Activated CD4-positive, alpha-beta T cell treated with anti-CD3 and anti-CD28 coated beads, Interleukin-2, amount 10 ng/mL, durations not matched to agents 24 days and 14 days (primary cell): ENCODE data around the gene DCDC2. TPM values are rescaled to one million over a fixed set of nuclear protein-coding genes. Genes with fewer than 3 reads are reported as not detected.
"Not testable (repeated sequence)": the region's sequence is repeated elsewhere in the genome, so short reads cannot be mapped to it uniquely, and the experiment has no call there.

Source experiments
- DNase-seq: peaks from one replicate; pipeline ENCODE4 v3.0.0; 2022
- H3K27ac Mint-ChIP-seq: one replicate; pipeline ENCODE4 v1.8.0; 2022; ENCODE audit warnings: mild to moderate bottlenecking, mixed read lengths
- H3K27me3 Mint-ChIP-seq: one replicate; pipeline ENCODE4 v1.8.0; 2022; ENCODE audit warnings: mixed read lengths
- H3K36me3 Mint-ChIP-seq: one replicate; pipeline ENCODE4 v1.8.0; 2022; ENCODE audit warnings: low read depth, mild to moderate bottlenecking, mixed read lengths
- H3K4me1 Mint-ChIP-seq: one replicate; pipeline ENCODE4 v1.8.0; 2021; ENCODE audit warnings: mixed read lengths
- H3K4me3 Mint-ChIP-seq: one replicate; pipeline ENCODE4 v1.8.0; 2022; ENCODE audit warnings: mild to moderate bottlenecking, moderate library complexity, mixed read lengths
- H3K9me3 Mint-ChIP-seq: one replicate; pipeline ENCODE4 v1.8.0; 2021; ENCODE audit warnings: mixed read lengths
- intact Hi-C: fragments of 100-400 bp; cut with micrococcal nuclease; formaldehyde crosslinking; loops from one replicate; pipeline ENCODE4 v1.15.1; 2023
- total RNA-seq: library from RNA; stranded (reverse); gene quantifications from 2 replicates; pipeline ENCODE4 v1.2.3, GENCODE V29; 2022

DCDC2 gene
- total RNA-seq, 1 donor from 2014 or later = not detected

DNA sequence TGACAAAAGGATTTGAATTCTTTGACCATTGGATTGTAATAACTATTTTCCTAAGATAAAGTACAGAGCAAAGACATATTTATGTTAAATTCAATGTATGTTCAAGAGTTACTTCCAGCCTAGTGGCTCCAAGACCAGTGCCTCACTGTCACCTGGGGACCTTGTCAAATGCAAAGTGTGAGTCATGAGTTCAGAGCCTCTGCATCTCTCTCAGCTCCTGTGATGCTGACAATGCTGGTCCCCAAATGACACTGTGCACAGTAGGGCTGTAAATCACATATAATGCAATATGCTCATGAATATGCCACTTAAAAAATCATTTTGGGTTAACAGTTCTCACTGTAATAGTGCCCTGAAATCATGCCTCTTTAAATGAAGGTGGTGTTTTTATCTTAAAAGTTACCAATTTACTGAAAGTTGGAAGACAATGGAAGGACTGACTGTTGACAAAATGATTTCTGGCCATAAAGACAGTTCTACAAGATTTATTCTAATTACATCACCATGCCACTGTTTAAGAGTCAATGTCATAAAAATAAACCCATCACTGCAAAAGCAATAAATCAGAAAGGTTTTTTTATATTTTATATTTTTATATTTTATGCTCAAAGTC, 169.8 kb downstream of the DCDC2 start:
- intact Hi-C loops = no loop called here
- no peak overlapping the region for H3K4me3 Mint-ChIP-seq
- no peaks in the 10 kb centered on the region for H3K9me3 Mint-ChIP-seq
- no peak overlapping the region for H3K27ac Mint-ChIP-seq
- no peaks in the 10 kb centered on the region for H3K4me1 Mint-ChIP-seq
- peaks cover 7% of the 10 kb centered on the region for H3K27me3 Mint-ChIP-seq
- DNase-seq = no peak
- H3K36me3 Mint-ChIP-seq = no peaks in the 10 kb centered on the region

DNA sequence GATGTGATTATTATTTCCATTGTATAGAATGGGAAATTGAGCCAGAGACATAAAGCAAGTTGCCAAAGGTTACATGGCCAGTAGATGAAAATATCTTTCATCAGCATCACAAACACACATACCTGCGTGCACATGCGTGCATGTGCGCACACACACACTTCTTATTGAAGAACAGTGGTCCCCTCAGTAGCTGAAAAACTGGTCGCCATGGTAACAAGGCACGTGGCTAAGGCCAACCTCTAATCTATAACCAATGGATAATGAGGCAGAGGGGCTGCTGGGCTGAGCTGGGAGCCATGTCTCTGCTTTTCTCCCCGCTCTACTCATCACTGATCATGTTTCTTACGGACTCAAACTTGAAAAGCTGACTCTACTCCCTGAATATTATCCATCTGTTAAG, 171.5 kb downstream of the DCDC2 start:
- H3K27ac Mint-ChIP-seq = no peak overlapping the region
- H3K36me3 Mint-ChIP-seq = no peaks in the 10 kb centered on the region

DNA sequence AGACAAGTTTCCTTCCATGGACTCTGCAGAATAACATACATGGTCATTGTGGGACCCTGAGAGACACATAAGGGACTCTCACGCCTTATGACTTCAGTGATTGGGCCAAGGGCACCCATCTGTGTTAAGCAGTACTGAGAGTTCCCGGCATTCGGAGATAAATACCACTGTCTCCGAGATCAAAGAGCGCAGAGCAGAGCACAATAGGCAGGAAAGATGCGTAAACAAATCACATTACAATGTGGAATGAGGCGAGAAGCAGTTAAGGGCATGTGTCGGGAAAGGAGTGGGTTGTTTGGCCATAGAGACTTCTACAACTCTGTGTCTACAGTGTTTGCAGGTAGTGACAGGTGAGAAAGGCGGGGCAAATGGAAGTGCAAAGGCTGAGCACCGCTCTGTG, 174.3 kb downstream of the DCDC2 start:
- Mint-ChIP-seq H3K36me3 (no peaks in the 10 kb centered on the region), H3K9me3 (no peaks in the 10 kb centered on the region), H3K27me3 (no peaks in the 10 kb centered on the region), H3K4me3 (no peak overlapping the region), H3K27ac (no peak overlapping the region), H3K4me1 (no peaks in the 10 kb centered on the region)
- intact Hi-C loops = no loop called here
- no peak for DNase-seq

More for the DNA sequence above, 171.5 kb downstream of the DCDC2 start:
- intact Hi-C loops = no loop called here
- H3K4me1 Mint-ChIP-seq = no peaks in the 10 kb centered on the region
- no peak for DNase-seq
- peaks cover 1% of the 10 kb centered on the region for H3K27me3 Mint-ChIP-seq
- no peaks in the 10 kb centered on the region for H3K9me3 Mint-ChIP-seq
- no peak overlapping the region for H3K4me3 Mint-ChIP-seq

DNA sequence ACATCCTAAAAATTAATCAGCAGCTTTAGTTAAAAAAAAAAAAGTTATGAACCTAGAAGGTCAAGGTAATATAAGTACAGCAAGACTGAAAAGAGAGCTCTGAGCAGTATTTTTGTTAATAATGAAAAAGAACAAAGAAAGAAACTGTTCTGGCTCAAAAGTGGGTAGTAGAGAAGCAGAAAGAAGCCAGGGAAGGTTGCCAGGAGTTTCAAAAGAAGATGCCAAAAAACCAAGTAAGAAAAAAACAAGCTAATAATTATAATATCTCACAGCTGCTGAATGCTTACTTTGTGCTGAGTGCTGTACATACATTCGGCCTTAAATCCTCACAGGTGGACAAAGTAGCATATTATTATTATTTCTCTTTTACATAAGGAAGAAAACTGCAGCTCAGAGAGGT, 200.0 kb downstream of the DCDC2 start:
- Mint-ChIP-seq H3K27me3 (no peaks in the 10 kb centered on the region), H3K4me3 (no peak overlapping the region), H3K9me3 (no peaks in the 10 kb centered on the region), H3K36me3 (no peaks in the 10 kb centered on the region), H3K4me1 (no peaks in the 10 kb centered on the region), H3K27ac (no peak overlapping the region)
- DNase-seq = no peak
- intact Hi-C loops = no loop called here

DNA sequence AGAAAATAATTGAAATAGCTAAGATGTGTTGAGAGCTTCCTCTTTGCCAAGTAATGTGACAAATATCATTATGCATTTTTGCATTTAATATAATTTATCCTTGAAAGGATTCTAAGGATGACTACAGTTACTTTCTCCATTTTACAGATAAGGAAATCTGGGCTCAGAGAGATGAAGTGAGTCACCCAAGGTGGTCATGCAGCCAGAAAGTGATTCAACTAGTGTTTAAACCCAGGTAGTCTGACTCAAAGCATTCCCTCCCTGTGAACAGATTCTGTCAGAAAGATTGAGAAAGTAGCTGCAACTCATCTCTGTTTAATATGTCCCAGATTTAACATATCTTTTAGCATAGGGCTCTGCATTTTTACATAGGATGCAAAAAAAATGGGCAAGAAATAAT, 203.7 kb downstream of the DCDC2 start:
- H3K9me3 Mint-ChIP-seq = no peaks in the 10 kb centered on the region
- H3K36me3 Mint-ChIP-seq = no peaks in the 10 kb centered on the region
- H3K27me3 Mint-ChIP-seq = no peaks in the 10 kb centered on the region
- no peak overlapping the region for H3K4me3 Mint-ChIP-seq
- intact Hi-C loops = no loop called here
- H3K27ac Mint-ChIP-seq = no peak overlapping the region
- no peak for DNase-seq
- H3K4me1 Mint-ChIP-seq = no peaks in the 10 kb centered on the region

DNA sequence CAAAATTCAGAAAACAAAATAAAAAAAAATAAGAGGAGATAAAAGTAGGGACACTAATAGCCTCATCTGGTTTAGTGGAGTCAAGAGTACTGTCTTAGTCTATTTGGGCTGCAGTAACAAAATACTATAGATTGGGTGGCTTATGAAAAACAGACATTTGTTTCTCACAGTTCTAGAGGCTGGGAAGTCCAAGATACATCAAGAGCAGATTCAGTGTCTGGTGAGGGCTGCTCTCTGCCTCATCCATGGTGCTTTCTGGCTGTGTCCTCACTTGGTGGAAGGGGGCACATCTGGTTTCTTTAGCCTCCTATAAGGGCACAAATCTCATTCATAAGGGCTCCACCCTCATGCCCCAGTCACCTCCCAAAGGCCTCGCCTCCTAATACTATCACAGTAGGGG, 205.8 kb downstream of the DCDC2 start:
- no peak for DNase-seq
- H3K4me3 Mint-ChIP-seq = no peak overlapping the region

DNA sequence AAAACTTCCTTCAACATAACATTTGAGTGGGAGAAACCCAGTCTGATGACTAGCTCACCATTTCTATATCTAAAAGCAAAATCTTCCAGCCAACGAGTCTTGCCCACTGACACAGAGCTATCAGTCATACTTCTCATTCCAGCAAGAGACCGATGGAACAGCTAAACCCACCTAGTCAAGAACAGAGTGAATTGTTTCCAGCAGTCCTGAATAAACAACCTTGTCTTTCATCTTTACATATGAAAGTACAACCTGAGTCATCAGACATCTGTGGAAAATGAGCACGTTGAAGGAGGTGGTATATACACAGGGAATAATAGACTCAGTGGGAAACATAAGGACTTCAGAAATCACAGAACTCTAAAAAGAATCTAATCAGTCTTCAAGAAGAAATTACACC, 208.0 kb downstream of the DCDC2 start:
- Mint-ChIP-seq H3K4me3 (no peak overlapping the region), H3K27me3 (no peaks in the 10 kb centered on the region), H3K4me1 (no peaks in the 10 kb centered on the region), H3K9me3 (no peaks in the 10 kb centered on the region), H3K36me3 (no peaks in the 10 kb centered on the region), H3K27ac (no peak overlapping the region)
- intact Hi-C loops = no loop called here
- no peak for DNase-seq

More for the DNA sequence above, 205.8 kb downstream of the DCDC2 start:
- Mint-ChIP-seq H3K36me3 (no peaks in the 10 kb centered on the region), H3K9me3 (no peaks in the 10 kb centered on the region), H3K27ac (no peak overlapping the region), H3K27me3 (no peaks in the 10 kb centered on the region), H3K4me1 (no peaks in the 10 kb centered on the region)
- intact Hi-C loops = no loop called here

DNA sequence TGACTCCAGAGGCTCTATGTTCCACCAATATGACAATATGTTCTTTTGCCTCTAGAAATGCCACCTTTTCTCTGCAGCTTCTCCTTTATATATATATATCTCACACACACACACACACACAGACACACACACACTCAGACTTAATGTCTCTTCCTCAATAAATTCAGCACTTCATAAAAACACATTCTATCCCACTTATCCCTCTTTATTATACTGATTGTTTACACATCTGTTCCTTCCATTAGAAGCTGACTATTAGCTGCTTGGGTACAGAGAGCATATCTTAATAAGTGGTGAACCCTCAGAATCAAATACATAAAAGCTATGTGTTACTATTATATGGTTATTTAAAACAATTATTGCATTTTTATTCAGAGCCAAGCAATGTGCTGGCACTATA, 208.6 kb downstream of the DCDC2 start:
- intact Hi-C loops = no loop called here
- no peak overlapping the region for H3K4me3 Mint-ChIP-seq
- H3K27ac Mint-ChIP-seq = no peak overlapping the region
- H3K9me3 Mint-ChIP-seq = no peaks in the 10 kb centered on the region
- no peaks in the 10 kb centered on the region for H3K27me3 Mint-ChIP-seq
- no peak for DNase-seq
- H3K4me1 Mint-ChIP-seq = no peaks in the 10 kb centered on the region
- H3K36me3 Mint-ChIP-seq = no peaks in the 10 kb centered on the region

DNA sequence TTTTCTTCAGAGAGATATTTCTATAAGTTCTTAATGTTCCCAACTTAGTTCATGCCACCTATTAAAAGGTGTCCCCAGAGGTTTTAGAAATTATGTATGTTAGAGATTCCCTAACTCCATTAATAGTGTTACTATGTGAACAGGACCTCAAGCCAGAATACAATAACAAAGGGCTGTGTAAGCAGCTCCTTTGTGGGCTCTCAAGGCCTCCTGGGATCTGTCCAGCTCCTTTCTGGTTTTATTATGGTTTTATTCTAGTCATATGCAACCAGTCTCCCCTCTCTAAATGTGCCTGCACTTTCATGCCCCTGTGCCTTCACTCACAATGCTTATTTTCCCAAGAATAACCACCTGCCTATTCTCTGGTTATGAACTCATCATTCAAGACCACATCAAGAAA, 209.2 kb downstream of the DCDC2 start:
- no peak for DNase-seq
- Mint-ChIP-seq H3K4me3 (no peak overlapping the region), H3K27me3 (no peaks in the 10 kb centered on the region), H3K27ac (no peak overlapping the region), H3K4me1 (no peaks in the 10 kb centered on the region), H3K9me3 (no peaks in the 10 kb centered on the region), H3K36me3 (no peaks in the 10 kb centered on the region)
- intact Hi-C loops = no loop called here

DNA sequence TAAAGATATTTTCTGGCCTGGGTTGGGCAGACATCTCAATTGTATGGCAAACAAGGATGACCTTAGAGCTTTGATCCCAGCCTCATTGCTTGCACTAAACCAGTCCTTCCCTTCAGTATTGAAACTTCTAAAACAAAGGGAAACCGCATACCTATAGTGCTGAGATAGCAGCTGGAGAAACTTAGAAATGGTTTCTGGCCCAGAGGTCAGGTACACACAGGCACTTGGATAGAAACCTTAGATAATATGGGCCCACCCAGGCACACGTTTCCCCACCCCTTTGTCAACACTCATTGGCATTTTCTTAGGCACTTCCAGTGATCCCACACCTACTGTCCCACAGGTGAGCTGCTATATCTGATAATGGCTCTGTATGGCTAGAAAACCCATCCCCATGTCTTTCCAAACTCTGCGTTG, 209.7 kb downstream of the DCDC2 start:
- no peaks in the 10 kb centered on the region for H3K27me3 Mint-ChIP-seq
- intact Hi-C loops = no loop called here
- no peak overlapping the region for H3K27ac Mint-ChIP-seq
- no peaks in the 10 kb centered on the region for H3K9me3 Mint-ChIP-seq
- no peaks in the 10 kb centered on the region for H3K4me1 Mint-ChIP-seq
- DNase-seq = no peak
- H3K36me3 Mint-ChIP-seq = no peaks in the 10 kb centered on the region
- H3K4me3 Mint-ChIP-seq = no peak overlapping the region

DNA sequence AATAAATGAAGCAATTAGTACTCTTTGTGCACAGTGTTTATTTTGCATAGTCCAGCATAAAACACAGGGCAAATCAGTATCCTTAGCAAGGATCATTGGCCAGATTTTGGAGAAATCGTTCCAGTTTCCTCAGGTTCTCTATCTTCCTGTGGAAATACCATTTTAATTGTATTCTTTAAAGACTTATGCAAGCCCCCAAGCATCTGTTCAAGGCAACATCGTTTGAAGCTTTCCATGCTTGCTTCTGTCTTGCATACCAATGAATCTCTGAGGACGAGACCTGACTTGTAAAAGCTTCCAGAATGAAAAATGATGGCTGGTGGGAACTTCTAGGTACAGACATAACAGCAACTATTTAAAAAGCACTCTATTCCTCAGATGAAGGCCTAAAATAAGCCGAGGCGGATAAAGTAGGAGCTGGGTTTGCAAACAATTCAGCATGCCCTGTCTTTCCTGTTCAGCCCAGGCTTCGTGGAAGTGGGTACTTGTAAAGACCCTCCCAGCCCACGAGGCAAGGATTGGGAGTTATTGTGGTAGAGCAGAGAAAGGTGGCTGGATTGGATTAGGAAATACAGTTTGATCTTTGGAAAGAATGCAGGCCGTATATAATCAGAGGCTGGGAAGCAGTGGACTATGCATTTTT, 210.2 kb downstream of the DCDC2 start:
- H3K27me3 Mint-ChIP-seq = no peaks in the 10 kb centered on the region
- intact Hi-C loops = no loop called here
- no peaks in the 10 kb centered on the region for H3K36me3 Mint-ChIP-seq
- DNase-seq = no peak
- no peaks in the 10 kb centered on the region for H3K9me3 Mint-ChIP-seq
- H3K4me3 Mint-ChIP-seq = no peak overlapping the region
- no peak overlapping the region for H3K27ac Mint-ChIP-seq
- no peaks in the 10 kb centered on the region for H3K4me1 Mint-ChIP-seq

DNA sequence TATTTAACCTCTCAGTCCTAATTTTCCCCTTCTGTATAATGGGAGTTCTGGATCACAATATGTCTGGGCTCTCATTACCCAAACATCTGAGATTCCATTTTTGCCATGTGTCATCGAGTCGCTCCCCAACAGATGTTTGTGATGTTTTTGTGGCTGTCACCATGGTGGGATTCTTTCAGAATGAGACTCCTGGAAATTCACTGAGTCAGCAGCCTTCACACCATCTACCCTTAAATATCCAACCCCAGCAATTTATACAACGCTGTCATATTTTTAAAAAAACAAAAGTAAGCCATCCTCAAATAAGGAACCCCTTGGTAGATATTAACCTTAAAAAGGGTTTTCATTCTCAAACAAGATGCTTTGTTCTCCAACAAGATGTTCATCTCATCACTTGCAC, 211.0 kb downstream of the DCDC2 start:
- Mint-ChIP-seq H3K4me3 (no peak overlapping the region), H3K36me3 (no peaks in the 10 kb centered on the region), H3K4me1 (no peaks in the 10 kb centered on the region), H3K9me3 (no peaks in the 10 kb centered on the region), H3K27ac (no peak overlapping the region), H3K27me3 (no peaks in the 10 kb centered on the region)
- no peak for DNase-seq
- intact Hi-C loops = no loop called here

DNA sequence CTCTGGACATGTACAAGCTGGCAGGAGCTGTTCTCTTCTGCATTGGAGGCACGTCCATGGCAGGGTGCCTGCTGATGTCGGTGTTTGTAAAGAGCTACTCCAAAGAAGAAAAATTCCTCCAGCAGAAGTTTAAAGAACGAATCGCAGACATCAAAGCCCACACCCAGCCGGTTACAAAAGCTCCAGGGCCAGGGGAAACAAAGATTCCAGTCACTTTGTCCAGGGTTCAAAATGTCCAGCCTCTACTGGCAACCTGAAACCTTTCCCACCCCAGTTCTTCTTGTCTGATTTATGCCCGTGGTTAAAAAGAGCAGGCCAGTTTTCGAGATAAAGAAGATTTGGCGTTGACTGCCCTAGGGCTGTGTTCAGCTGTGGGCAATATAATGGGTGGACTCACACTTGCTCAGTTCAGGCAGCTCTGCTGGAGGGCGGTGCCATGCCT, 212.1 kb downstream of the DCDC2 start:
- Mint-ChIP-seq H3K36me3 (no peaks in the 10 kb centered on the region), H3K4me3 (no peak overlapping the region), H3K27ac (no peak overlapping the region), H3K4me1 (no peaks in the 10 kb centered on the region), H3K9me3 (no peaks in the 10 kb centered on the region), H3K27me3 (no peaks in the 10 kb centered on the region)
- intact Hi-C loops = no loop called here
- no peak for DNase-seq

DNA sequence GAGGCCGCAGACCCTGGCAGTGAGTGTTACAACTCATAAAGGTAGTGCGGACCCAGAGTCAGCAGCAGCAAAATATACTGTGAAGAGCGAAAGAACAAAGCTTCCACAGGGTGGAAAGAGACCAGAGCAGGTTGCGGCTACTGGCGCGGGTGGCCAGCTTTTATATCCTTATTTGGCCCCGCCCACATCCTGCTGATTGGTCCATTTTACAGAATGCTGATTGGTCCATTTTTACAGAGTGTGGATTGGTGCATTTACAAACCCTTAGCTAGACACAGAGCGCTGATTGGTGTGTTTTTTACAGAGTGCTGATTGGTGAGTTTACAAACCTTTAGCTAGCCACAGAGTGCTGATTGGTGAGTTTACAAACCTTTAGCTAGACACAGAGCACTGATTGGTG, 215.1 kb downstream of the DCDC2 start:
- H3K4me3 Mint-ChIP-seq, intact Hi-C loops, H3K27ac Mint-ChIP-seq, H3K27me3 Mint-ChIP-seq, H3K9me3 Mint-ChIP-seq, DNase-seq, H3K4me1 Mint-ChIP-seq, H3K36me3 Mint-ChIP-seq: not testable (repeated sequence)

DNA sequence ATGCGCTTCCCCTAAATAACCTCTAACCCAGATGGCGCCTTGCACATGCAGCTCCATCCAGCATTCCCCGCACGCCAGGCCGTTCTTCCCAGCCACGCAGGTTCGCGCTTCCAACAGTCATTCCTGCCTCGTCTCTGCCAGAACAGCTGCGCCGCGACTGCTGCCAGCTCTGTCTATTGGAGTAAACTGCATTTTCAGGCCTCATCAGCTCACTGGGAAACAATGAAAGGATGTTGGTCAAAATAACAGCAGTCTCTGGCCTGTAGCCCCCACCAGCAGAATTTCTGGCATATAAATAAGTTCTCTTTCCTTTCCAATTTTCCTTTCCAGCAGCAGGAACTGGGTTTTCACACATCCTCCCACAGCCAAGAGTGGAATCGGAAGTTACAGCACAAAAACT, 217.3 kb downstream of the DCDC2 start:
- no peak for DNase-seq
- H3K27ac Mint-ChIP-seq = no peak overlapping the region
- H3K4me3 Mint-ChIP-seq = no peak overlapping the region
- H3K4me1 Mint-ChIP-seq = no peaks in the 10 kb centered on the region
- H3K36me3 Mint-ChIP-seq = no peaks in the 10 kb centered on the region
- intact Hi-C loops = no loop called here
- H3K27me3 Mint-ChIP-seq = no peaks in the 10 kb centered on the region
- H3K9me3 Mint-ChIP-seq = no peaks in the 10 kb centered on the region
